Central memory CD8-positive, alpha-beta T cell (primary cell): ENCODE results near the gene CDH23.
A peak's percentile ranks its signal among the peaks of the same experiment; 100 is the strongest.
"Not testable (repeated sequence)": the region's sequence is repeated elsewhere in the genome, so short reads cannot be mapped to it uniquely, and the experiment has no call there.

Experiments
- ATAC-seq: fragments of 150-1000 bp; cut with Tn5 transposase; replicated peaks from 2 replicates; pipeline ENCODE4 v1.10.0; 2022; ENCODE audit warnings: mild to moderate bottlenecking, moderate FRiP score, moderate number of reproducible peaks; ENCODE audit not compliant: poor library complexity, severe bottlenecking; ENCODE audit errors: extremely low read depth
- DNase-seq, 2 donors: peaks; one replicate each; pipeline ENCODE4 v3.0.0; 2021; ENCODE audit warnings: low spot score in 2 of 2
- H3K27ac Mint-ChIP-seq: one replicate; pipeline ENCODE4 v1.8.0; 2022; ENCODE audit warnings: low read depth, mild to moderate bottlenecking, moderate library complexity, mixed read lengths
- H3K27me3 Mint-ChIP-seq: one replicate; pipeline ENCODE4 v1.8.0; 2022; ENCODE audit warnings: mixed read lengths
- H3K36me3 Mint-ChIP-seq: one replicate; pipeline ENCODE4 v1.8.0; 2022; ENCODE audit warnings: mild to moderate bottlenecking, moderate library complexity, mixed read lengths; ENCODE audit not compliant: insufficient read depth
- H3K4me1 Mint-ChIP-seq: one replicate; pipeline ENCODE4 v1.8.0; 2022; ENCODE audit warnings: mixed read lengths
- H3K4me3 Mint-ChIP-seq: one replicate; pipeline ENCODE4 v1.8.0; 2022; ENCODE audit warnings: mild to moderate bottlenecking, moderate library complexity, mixed read lengths
- H3K9me3 Mint-ChIP-seq: one replicate; pipeline ENCODE4 v1.8.0; 2022; ENCODE audit warnings: mixed read lengths

The CDH23 gene

DNA sequence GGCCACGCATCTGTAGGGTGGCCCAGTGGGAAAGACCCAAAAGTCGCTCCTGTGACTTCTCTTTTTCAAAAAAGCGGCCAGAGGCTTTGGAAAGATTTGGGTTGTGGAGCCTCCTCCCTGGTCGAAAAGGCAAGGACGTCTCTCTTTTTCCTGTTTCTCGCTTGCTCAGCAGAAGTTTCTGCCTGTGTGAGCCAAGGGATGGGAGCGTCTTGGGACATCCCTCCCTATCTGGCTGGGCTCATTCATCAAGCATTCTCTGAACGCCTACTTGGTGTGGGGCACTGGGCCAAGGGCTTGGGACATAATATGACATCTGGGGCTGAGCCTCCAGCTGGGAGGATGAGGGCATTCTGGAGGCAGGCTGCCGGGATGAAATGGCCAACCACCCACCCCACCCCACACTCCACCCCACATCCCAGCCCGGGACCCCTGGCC lies 201.9 kb downstream of the CDH23 start:
- no peak overlapping the region for H3K27ac Mint-ChIP-seq
- H3K4me3 Mint-ChIP-seq = no peak overlapping the region
- H3K36me3 Mint-ChIP-seq = peaks cover 2% of the 10 kb centered on the region
- no peaks in the 10 kb centered on the region for H3K4me1 Mint-ChIP-seq
- DNase-seq = no peak
- H3K9me3 Mint-ChIP-seq = no peaks in the 10 kb centered on the region
- ATAC-seq = no peak
- no peaks in the 10 kb centered on the region for H3K27me3 Mint-ChIP-seq

- no peak for ATAC-seq
- H3K9me3 Mint-ChIP-seq = no peaks in the 10 kb centered on the region
These were observed 202.8 kb downstream of the CDH23 start for GRCh38 chr10:71599518-71599917.

GRCh38 chr10:71600242-71600641 lies 203.5 kb downstream of the CDH23 start:
- not testable (repeated sequence) for H3K36me3 Mint-ChIP-seq, H3K27me3 Mint-ChIP-seq, H3K27ac Mint-ChIP-seq, ATAC-seq, H3K4me1 Mint-ChIP-seq, H3K9me3 Mint-ChIP-seq, H3K4me3 Mint-ChIP-seq, DNase-seq

More at GRCh38 chr10:71599518-71599917, 202.8 kb downstream of the CDH23 start:
- peaks cover 2% of the 10 kb centered on the region for H3K36me3 Mint-ChIP-seq
- no peaks in the 10 kb centered on the region for H3K27me3 Mint-ChIP-seq
- no peak overlapping the region for H3K27ac Mint-ChIP-seq
- no peak overlapping the region for H3K4me3 Mint-ChIP-seq
- no peaks in the 10 kb centered on the region for H3K4me1 Mint-ChIP-seq
- DNase-seq = no peak

- H3K4me1 Mint-ChIP-seq = no peaks in the 10 kb centered on the region
- H3K4me3 Mint-ChIP-seq = no peak overlapping the region
- no peak for ATAC-seq
- H3K27me3 Mint-ChIP-seq = no peaks in the 10 kb centered on the region
- H3K27ac Mint-ChIP-seq = no peak overlapping the region
- no peak for DNase-seq
- peaks cover 2% of the 10 kb centered on the region for H3K36me3 Mint-ChIP-seq
- no peaks in the 10 kb centered on the region for H3K9me3 Mint-ChIP-seq
These were observed 204.1 kb downstream of the CDH23 start for GRCh38 chr10:71600849-71601248.

- DNase-seq (no peak), ATAC-seq (no peak)
- Mint-ChIP-seq H3K36me3 (peaks cover 2% of the 10 kb centered on the region), H3K9me3 (no peaks in the 10 kb centered on the region), H3K27ac (no peak overlapping the region), H3K4me3 (no peak overlapping the region), H3K27me3 (no peaks in the 10 kb centered on the region), H3K4me1 (no peaks in the 10 kb centered on the region)
These were observed 204.6 kb downstream of the CDH23 start for GRCh38 chr10:71601273-71601672.

DNA sequence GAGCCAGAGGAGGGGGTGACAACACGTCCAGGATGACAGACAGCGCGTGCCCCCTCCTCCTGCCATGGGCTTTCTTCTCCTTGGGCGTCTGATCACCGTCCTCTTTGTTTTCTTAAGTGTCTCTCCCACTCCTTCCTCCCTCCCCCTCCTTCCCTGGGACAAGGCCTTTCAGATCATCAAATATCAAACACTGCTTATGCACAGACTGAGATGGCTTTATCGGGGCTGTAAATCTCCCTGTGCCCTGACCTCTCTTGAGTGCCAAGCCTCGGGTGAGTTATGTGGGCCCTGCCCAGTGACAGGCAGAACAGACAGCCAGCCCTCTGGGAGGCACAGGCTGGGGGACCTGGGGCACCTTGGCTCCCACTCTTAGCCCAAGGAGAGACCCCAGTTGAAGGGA lies 206.4 kb downstream of the CDH23 start:
- no peak overlapping the region for H3K4me3 Mint-ChIP-seq
- H3K36me3 Mint-ChIP-seq = peaks cover 2% of the 10 kb centered on the region

GRCh38 chr10:71603754-71604153 lies 207.0 kb downstream of the CDH23 start:
- H3K36me3 Mint-ChIP-seq = peaks cover 2% of the 10 kb centered on the region
- no peak overlapping the region for H3K4me3 Mint-ChIP-seq
- H3K27me3 Mint-ChIP-seq = no peaks in the 10 kb centered on the region
- no peak for ATAC-seq
- no peak overlapping the region for H3K27ac Mint-ChIP-seq
- no peaks in the 10 kb centered on the region for H3K9me3 Mint-ChIP-seq
- DNase-seq = no peak
- no peaks in the 10 kb centered on the region for H3K4me1 Mint-ChIP-seq

More for the DNA sequence above, 206.4 kb downstream of the CDH23 start:
- Mint-ChIP-seq H3K9me3 (no peaks in the 10 kb centered on the region), H3K27ac (no peak overlapping the region), H3K4me1 (no peaks in the 10 kb centered on the region), H3K27me3 (no peaks in the 10 kb centered on the region)
- DNase-seq = no peak
- no peak for ATAC-seq

DNA sequence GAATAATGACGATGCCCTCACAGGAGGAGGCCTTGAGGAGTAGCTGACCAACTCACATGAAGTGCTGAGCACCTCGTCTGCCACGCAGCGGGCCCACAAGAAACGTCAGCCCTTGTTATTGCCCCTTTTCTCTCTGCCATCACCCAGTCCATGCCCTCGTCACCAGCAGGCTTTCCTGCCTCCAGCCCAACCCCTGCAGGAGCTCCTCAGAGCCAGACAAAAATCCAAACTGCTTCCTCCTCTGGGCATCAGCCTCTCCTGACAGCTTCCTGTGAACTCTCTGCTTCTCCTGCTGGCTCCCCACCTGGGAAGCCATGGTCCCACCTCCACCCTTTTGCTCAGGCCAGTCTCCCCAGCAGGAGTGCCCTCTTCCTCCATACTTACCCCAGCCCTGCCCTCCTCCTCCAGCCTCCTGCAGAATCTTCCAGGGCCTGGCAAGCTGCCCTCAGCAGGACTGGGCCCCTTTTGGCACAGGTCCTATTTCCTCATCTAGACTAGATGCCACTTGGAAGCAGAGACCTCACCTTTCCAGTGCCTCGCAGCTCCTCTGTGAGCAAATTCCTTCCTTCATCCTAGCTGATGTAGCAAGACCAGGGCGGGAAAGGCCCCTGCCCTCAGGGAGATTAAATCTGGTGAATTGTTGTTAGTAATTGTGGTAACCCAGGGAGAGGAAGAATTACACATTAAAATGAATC lies 207.8 kb downstream of the CDH23 start:
- Mint-ChIP-seq H3K9me3 (no peaks in the 10 kb centered on the region), H3K4me3 (no peak overlapping the region), H3K27ac (no peak overlapping the region), H3K36me3 (no peaks in the 10 kb centered on the region), H3K27me3 (no peaks in the 10 kb centered on the region), H3K4me1 (no peaks in the 10 kb centered on the region)
- ATAC-seq (no peak), DNase-seq (no peak)

DNA sequence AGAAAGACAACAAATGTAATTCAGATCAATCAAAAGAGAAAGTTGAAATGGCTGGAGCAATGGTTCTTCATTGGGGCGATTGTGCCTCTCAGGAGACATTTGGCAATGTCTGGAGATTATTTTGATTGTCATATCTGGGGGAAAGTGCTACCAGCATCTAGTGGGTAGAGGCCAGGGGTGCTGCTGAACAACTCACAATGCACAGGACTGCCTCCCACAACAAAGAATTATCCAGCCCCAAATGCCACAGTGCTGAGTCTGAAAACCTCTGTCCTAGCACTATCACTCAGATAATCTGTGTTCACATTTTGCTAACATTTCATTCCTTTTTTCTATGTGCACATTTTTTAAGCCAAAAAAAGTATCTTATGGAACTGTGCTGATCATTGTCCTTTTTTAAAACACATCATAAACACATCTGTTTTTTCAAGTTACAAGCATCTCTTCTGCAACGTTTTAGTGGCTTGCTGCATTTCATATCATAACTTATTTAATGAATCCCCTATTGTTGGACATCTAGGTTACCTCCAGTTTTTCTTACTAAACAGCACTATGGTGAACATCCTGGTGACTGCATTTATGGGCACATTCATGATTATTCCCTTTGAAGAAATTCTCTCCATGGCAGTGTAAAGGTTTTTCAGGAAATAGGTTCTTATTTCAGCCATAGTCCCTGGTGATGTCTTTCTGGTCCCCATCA lies 208.7 kb downstream of the CDH23 start:
- Mint-ChIP-seq H3K27me3 (no peaks in the 10 kb centered on the region), H3K27ac (no peak overlapping the region), H3K9me3 (no peaks in the 10 kb centered on the region), H3K36me3 (no peaks in the 10 kb centered on the region), H3K4me1 (no peaks in the 10 kb centered on the region), H3K4me3 (no peak overlapping the region)
- DNase-seq (no peak), ATAC-seq (no peak)

- Mint-ChIP-seq H3K4me3 (no peak overlapping the region), H3K4me1 (no peaks in the 10 kb centered on the region), H3K27ac (no peak overlapping the region), H3K27me3 (peaks cover 7% of the 10 kb centered on the region), H3K9me3 (no peaks in the 10 kb centered on the region), H3K36me3 (no peaks in the 10 kb centered on the region)
- DNase-seq (no peak), ATAC-seq (no peak)
These were observed 209.7 kb downstream of the CDH23 start for GRCh38 chr10:71606257-71607081.

GRCh38 chr10:71607082-71607443 lies 210.3 kb downstream of the CDH23 start:
- Mint-ChIP-seq H3K4me1 (no peaks in the 10 kb centered on the region), H3K4me3 (no peak overlapping the region), H3K9me3 (no peaks in the 10 kb centered on the region), H3K27ac (no peak overlapping the region), H3K27me3 (peaks cover 13% of the 10 kb centered on the region), H3K36me3 (no peaks in the 10 kb centered on the region)
- DNase-seq = no peak
- no peak for ATAC-seq

- no peaks in the 10 kb centered on the region for H3K36me3 Mint-ChIP-seq
- no peak overlapping the region for H3K4me3 Mint-ChIP-seq
These were observed 212.4 kb downstream of the CDH23 start for GRCh38 chr10:71608819-71609768.

More at GRCh38 chr10:71608819-71609768, 212.4 kb downstream of the CDH23 start:
- Mint-ChIP-seq H3K27ac (no peak overlapping the region), H3K27me3 (peaks cover 29% of the 10 kb centered on the region), H3K9me3 (no peaks in the 10 kb centered on the region), H3K4me1 (no peaks in the 10 kb centered on the region)
- DNase-seq = peak; percentile 26 to 40
- ATAC-seq = no peak
